ENCODE results near the gene BTBD9.

DNA sequence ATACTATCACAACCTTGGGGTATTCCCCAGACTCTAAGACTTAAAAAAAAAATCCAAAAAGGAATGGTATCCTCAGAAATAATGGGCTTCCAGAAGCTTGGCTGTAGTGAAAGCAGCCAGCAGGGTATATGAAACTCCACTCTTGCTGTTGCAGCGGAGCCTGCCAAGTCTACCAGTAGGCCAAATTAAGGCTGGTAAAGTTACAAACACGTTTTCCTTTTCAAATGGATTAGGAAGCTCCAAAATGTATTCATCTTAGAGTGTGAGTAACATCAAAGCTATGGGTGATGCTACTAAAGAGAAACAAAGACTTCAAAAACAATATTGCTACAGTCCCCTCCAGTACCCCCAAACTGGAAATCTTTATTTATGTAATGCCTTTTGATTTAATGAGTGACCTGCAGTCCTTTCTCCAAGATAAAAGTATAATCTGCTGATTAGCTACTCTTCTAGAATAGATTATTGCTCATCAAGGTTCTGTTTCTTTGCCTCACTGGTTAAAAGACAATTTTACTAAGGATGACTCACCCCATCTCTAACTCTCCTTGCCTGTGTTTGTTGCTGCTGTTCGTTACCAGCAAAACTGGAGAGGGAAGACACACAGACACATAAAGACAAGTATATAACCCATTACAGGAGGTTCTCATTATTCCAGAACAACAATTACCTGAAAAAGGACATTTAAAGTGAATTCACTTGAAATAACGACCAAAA, 84.9 kb downstream of the BTBD9 start:
- no peak for TF ChIP-seq POLR2A (IDR thresholded peaks at IDR 0.05)
- TF ChIP-seq, protein P1, sequence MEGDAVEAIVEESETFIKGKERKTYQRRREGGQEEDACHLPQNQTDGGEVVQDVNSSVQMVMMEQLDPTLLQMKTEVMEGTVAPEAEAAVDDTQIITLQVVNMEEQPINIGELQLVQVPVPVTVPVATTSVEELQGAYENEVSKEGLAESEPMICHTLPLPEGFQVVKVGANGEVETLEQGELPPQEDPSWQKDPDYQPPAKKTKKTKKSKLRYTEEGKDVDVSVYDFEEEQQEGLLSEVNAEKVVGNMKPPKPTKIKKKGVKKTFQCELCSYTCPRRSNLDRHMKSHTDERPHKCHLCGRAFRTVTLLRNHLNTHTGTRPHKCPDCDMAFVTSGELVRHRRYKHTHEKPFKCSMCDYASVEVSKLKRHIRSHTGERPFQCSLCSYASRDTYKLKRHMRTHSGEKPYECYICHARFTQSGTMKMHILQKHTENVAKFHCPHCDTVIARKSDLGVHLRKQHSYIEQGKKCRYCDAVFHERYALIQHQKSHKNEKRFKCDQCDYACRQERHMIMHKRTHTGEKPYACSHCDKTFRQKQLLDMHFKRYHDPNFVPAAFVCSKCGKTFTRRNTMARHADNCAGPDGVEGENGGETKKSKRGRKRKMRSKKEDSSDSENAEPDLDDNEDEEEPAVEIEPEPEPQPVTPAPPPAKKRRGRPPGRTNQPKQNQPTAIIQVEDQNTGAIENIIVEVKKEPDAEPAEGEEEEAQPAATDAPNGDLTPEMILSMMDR (IDR thresholded peaks at IDR 0.05) = no peak
